K562 (cell line): ENCODE data around the gene CEL.

ENCODE experiments used
- JUN ChIP-seq, 2 experiments: sonication (generic) in 1 of 2; formaldehyde crosslinking in 1 of 2; IDR thresholded peaks; 2 replicates each; pipeline versions ENCODE4 v1.6.1 to v1.8.0; 2012 to 2022; ENCODE audit warnings: borderline replicate concordance in 2 of 2, mild to moderate bottlenecking in 2 of 2, improper control_type of control experiment in 1 of 2, low read depth in 1 of 2, low read length in 1 of 2, missing genetic modification reagents in 1 of 2
- PHF20 ChIP-seq: fragments of 450-650 bp; IDR thresholded peaks from 2 replicates; pipeline ENCODE4 v1.6.1; 2018; ENCODE audit not compliant: partially characterized antibody
- TAF15 ChIP-seq: fragments of 200-400 bp; formaldehyde crosslinking; IDR thresholded peaks from 2 replicates; pipeline ENCODE4 v1.6.1; 2017; ENCODE audit warnings: mild to moderate bottlenecking, low read depth, low read length, moderate library complexity
- ZNF232 ChIP-seq: sonication (generic); formaldehyde crosslinking; IDR thresholded peaks from 2 replicates; pipeline ENCODE4 v1.8.0; 2022; ENCODE audit warnings: mild to moderate bottlenecking, missing genetic modification reagents
- ZNF76 ChIP-seq: fragments of 250-450 bp; sonication (Bioruptor Pico); IDR thresholded peaks from 2 replicates; pipeline ENCODE4 v1.4.0; 2020; ENCODE audit warnings: mild to moderate bottlenecking, moderate library complexity, borderline replicate concordance

GRCh38 chr9:133058071-133058470 lies 3.7 kb upstream of the CEL start:
- no peak for TF ChIP-seq PHF20
- TF ChIP-seq ZNF76 (CRISPR knock-in tag), result no peak
- TF ChIP-seq ZNF232, result no peak
- TF ChIP-seq JUN (IDR thresholded peaks at IDR 0.05; ENCODE audit: borderline replicate concordance, low read depth, low read length), result no peak
- TF ChIP-seq JUN (CRISPR knock-in tag; IDR thresholded peaks at IDR 0.05; ENCODE audit: borderline replicate concordance), result no peak
- no peak for TF ChIP-seq TAF15
